Astrocyte (in vitro differentiated cells and primary cell): ENCODE data around the gene DNAJC27. TPM values are rescaled to one million over a fixed set of nuclear protein-coding genes. Genes with fewer than 3 reads are reported as not detected.

Experiments
- DNase-seq: peaks from one replicate; pipeline ENCODE4 v3.0.0-alpha.2; 2010; ENCODE audit warnings: low read depth
- FAIRE-seq: peaks from 2 replicates; lab custom pipeline; 2011; peaks lifted over from hg19 to GRCh38; lab: Jason Lieb, UNC
- H2AFZ ChIP-seq: 2 replicates; pipeline ENCODE4 v1.6.0; 2012; ENCODE audit warnings: low read depth, low read length, inconsistent platforms
- H3K27ac ChIP-seq: 2 replicates; pipeline ENCODE4 v1.5.1; 2011; ENCODE audit warnings: low read depth, low read length, inconsistent platforms
- H3K27me3 ChIP-seq: 2 replicates; pipeline ENCODE4 v1.6.0; 2011; ENCODE audit warnings: low read length, inconsistent platforms; ENCODE audit not compliant: insufficient read depth
- H3K36me3 ChIP-seq: 2 replicates; pipeline ENCODE4 v1.5.1; 2011; ENCODE audit warnings: low read length, inconsistent platforms; ENCODE audit not compliant: insufficient read depth
- H3K4me1 ChIP-seq: 2 replicates; pipeline ENCODE4 v1.5.1; 2011; ENCODE audit warnings: low read length, inconsistent platforms; ENCODE audit not compliant: insufficient read depth
- H3K4me2 ChIP-seq: 2 replicates; pipeline ENCODE4 v1.6.0; 2012; ENCODE audit warnings: low read length, inconsistent platforms
- H3K4me3 ChIP-seq: 2 replicates; pipeline ENCODE4 v1.5.1; 2011; ENCODE audit warnings: low read depth, mild to moderate bottlenecking, low read length, inconsistent platforms; ENCODE audit not compliant: insufficient read depth
- H3K79me2 ChIP-seq: 2 replicates; pipeline ENCODE4 v1.6.0; 2012; ENCODE audit warnings: mild to moderate bottlenecking, low read length, inconsistent platforms; ENCODE audit not compliant: insufficient read depth
- H3K9ac ChIP-seq: 2 replicates; pipeline ENCODE4 v1.6.0; 2012; ENCODE audit warnings: mild to moderate bottlenecking, low read length, inconsistent platforms
- H3K9me3 ChIP-seq: 2 replicates; pipeline ENCODE4 v1.5.1; 2012; ENCODE audit warnings: low read depth, mild to moderate bottlenecking, low read length, inconsistent platforms; ENCODE audit not compliant: insufficient read depth
- H4K20me1 ChIP-seq: 2 replicates; pipeline ENCODE4 v1.6.0; 2012; ENCODE audit warnings: low read length, inconsistent platforms; ENCODE audit not compliant: insufficient read depth
- H3K27ac Mint-ChIP-seq: one replicate; pipeline ENCODE4 v1.8.0; 2021; ENCODE audit warnings: mild to moderate bottlenecking, mixed read lengths; ENCODE audit not compliant: unreplicated experiment
- H3K27me3 Mint-ChIP-seq: one replicate; pipeline ENCODE4 v1.8.0; 2021; ENCODE audit warnings: low read depth, mixed read lengths; ENCODE audit not compliant: unreplicated experiment
- H3K36me3 Mint-ChIP-seq: one replicate; pipeline ENCODE4 v1.8.0; 2021; ENCODE audit warnings: low read depth, mixed read lengths; ENCODE audit not compliant: unreplicated experiment
- H3K4me1 Mint-ChIP-seq: one replicate; pipeline ENCODE4 v1.8.0; 2021; ENCODE audit warnings: low read depth, mixed read lengths; ENCODE audit not compliant: unreplicated experiment
- H3K4me3 Mint-ChIP-seq: one replicate; pipeline ENCODE4 v1.8.0; 2021; ENCODE audit warnings: mild to moderate bottlenecking, moderate library complexity, mixed read lengths; ENCODE audit not compliant: unreplicated experiment
- H3K9me3 Mint-ChIP-seq: one replicate; pipeline ENCODE4 v1.8.0; 2021; ENCODE audit warnings: mild to moderate bottlenecking, mixed read lengths; ENCODE audit not compliant: unreplicated experiment
- EZH2 ChIP-seq: IDR thresholded peaks from 2 replicates; pipeline ENCODE4 v1.6.1; 2012; ENCODE audit warnings: mild to moderate bottlenecking, low read length, inconsistent platforms; ENCODE audit not compliant: insufficient read depth
- total RNA-seq: library from RNA; stranded (reverse); gene quantifications from 2 replicates; pipeline ENCODE4 v1.2.1, GENCODE V29; 2021
- TF ChIP-seq, protein P1 (sequence below): IDR thresholded peaks from 2 replicates; pipeline ENCODE4 v1.5.1; 2011; ENCODE audit warnings: low read depth, mild to moderate bottlenecking, inconsistent platforms, low read length, moderate library complexity; ENCODE audit not compliant: insufficient read depth

Gene DNAJC27
- total RNA-seq, 1 donor from 2014 or later, result 3.5 TPM

DNA sequence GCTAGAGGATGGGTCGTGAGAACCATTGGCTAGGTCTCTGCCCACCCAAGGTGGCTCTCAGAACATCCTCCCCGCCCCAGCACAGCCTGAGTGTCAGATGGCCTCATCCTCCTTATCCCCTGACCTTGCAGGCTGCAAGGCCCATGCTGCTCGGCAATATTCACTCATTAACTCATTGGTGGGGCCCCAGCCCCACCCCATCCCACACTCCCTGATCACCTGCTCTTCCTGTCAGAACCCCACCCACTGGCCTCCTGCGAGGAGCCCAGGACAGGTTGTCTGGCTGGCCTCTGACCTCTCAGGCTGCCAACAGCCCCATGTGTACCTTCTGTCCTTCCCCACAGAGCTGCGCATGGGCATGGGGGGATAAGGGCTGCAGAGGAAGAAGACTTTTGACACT, 57.0 kb downstream of the DNAJC27 start:
- Histone ChIP-seq H3K36me3 (no peaks in the 10 kb centered on the region), H3K4me3 (no peak overlapping the region), H3K9ac (no peak overlapping the region), H3K4me1 (peaks cover 11% of the 10 kb centered on the region), H3K9me3 (no peaks in the 10 kb centered on the region), H3K27ac (no peak overlapping the region), H3K27me3 (no peaks in the 10 kb centered on the region), H3K4me2 (no peak overlapping the region), H2AFZ (no peak overlapping the region), H3K79me2 (peaks cover 8% of the 10 kb centered on the region), H4K20me1 (peaks cover 31% of the 10 kb centered on the region)
- FAIRE-seq, result no peak
- no peak overlapping the region for H3K4me3 Mint-ChIP-seq
- DNase-seq, result no peak
- H3K4me1 Mint-ChIP-seq, result peaks cover 5% of the 10 kb centered on the region
- H3K36me3 Mint-ChIP-seq, result peaks cover 5% of the 10 kb centered on the region
- no peak overlapping the region for H3K27ac Mint-ChIP-seq
- TF ChIP-seq, protein P1, sequence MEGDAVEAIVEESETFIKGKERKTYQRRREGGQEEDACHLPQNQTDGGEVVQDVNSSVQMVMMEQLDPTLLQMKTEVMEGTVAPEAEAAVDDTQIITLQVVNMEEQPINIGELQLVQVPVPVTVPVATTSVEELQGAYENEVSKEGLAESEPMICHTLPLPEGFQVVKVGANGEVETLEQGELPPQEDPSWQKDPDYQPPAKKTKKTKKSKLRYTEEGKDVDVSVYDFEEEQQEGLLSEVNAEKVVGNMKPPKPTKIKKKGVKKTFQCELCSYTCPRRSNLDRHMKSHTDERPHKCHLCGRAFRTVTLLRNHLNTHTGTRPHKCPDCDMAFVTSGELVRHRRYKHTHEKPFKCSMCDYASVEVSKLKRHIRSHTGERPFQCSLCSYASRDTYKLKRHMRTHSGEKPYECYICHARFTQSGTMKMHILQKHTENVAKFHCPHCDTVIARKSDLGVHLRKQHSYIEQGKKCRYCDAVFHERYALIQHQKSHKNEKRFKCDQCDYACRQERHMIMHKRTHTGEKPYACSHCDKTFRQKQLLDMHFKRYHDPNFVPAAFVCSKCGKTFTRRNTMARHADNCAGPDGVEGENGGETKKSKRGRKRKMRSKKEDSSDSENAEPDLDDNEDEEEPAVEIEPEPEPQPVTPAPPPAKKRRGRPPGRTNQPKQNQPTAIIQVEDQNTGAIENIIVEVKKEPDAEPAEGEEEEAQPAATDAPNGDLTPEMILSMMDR, result no peak
- no peak for TF ChIP-seq EZH2
- H3K27me3 Mint-ChIP-seq, result no peaks in the 10 kb centered on the region
- peaks cover 2% of the 10 kb centered on the region for H3K9me3 Mint-ChIP-seq

DNA sequence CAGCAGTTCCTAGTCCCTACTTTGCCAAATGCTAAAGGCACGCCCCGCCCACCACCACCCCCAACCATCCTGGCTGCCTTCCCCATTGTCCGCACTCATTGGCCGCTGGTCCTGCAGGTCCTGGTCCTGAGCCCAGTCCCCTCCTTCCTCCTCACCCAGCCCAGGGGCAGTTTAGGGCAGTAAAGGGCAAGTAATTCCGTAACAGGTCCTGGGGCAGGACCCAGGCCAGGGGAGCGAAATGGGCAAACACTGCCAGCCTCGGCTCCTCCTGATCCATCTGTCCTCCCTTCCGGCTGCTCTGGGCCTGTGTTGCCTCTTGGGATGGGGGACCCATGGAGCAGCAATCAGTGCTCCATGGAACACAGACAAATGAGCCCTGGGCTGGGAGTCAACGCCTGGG, 57.8 kb downstream of the DNAJC27 start:
- Mint-ChIP-seq H3K9me3 (peaks cover 3% of the 10 kb centered on the region), H3K36me3 (peaks cover 8% of the 10 kb centered on the region), H3K27me3 (no peaks in the 10 kb centered on the region), H3K27ac (no peak overlapping the region), H3K4me1 (peaks cover 2% of the 10 kb centered on the region), H3K4me3 (no peak overlapping the region)
- Histone ChIP-seq H3K4me1 (peaks cover 8% of the 10 kb centered on the region), H3K4me3 (no peak overlapping the region), H3K27ac (no peak overlapping the region), H3K4me2 (no peak overlapping the region), H4K20me1 (peaks cover 34% of the 10 kb centered on the region), H3K9ac (no peak overlapping the region), H2AFZ (no peak overlapping the region), H3K9me3 (no peaks in the 10 kb centered on the region), H3K36me3 (no peaks in the 10 kb centered on the region), H3K79me2 (peaks cover 8% of the 10 kb centered on the region), H3K27me3 (no peaks in the 10 kb centered on the region)
- TF ChIP-seq EZH2, result no peak
- FAIRE-seq (no peak), DNase-seq (no peak)

DNA sequence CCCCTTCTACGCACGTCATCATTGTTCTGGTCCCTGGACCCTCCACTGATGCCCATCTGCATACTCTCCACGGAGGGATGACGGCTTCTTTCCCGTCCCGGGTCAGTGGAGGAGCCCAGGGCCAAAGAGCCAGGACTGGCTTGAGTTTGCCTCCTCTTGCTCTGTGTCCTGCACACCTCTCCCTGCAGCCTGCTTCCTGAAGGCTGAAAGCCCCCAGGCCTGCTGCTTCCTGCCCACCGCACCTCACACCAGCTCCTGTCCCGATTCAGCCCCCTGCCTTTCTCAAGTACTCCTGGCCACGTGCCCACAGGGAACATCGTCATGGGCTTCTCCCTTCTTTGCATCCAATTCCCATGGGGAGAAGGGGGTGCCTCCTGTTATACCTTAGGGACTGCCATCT, 58.8 kb downstream of the DNAJC27 start:
- Histone ChIP-seq H3K4me3 (no peak overlapping the region), H3K9ac (no peak overlapping the region), H4K20me1 (peaks cover 38% of the 10 kb centered on the region), H3K27ac (no peak overlapping the region), H2AFZ (no peak overlapping the region), H3K79me2 (peaks cover 2% of the 10 kb centered on the region), H3K27me3 (no peaks in the 10 kb centered on the region), H3K36me3 (no peaks in the 10 kb centered on the region), H3K4me1 (peaks cover 6% of the 10 kb centered on the region), H3K4me2 (no peak overlapping the region), H3K9me3 (no peaks in the 10 kb centered on the region)
- TF ChIP-seq, protein P1, result no peak
- TF ChIP-seq EZH2, result no peak
- no peak for DNase-seq
- H3K4me1 Mint-ChIP-seq, result peaks cover 2% of the 10 kb centered on the region
- H3K27me3 Mint-ChIP-seq, result no peaks in the 10 kb centered on the region
- peaks cover 4% of the 10 kb centered on the region for H3K9me3 Mint-ChIP-seq
- H3K27ac Mint-ChIP-seq, result no peak overlapping the region
- H3K36me3 Mint-ChIP-seq, result peaks cover 8% of the 10 kb centered on the region
- FAIRE-seq, result no peak
- no peak overlapping the region for H3K4me3 Mint-ChIP-seq
